ENCODE measurements around the gene COX8C. TPM values are rescaled to one million over a fixed set of nuclear protein-coding genes. Genes with fewer than 3 reads are reported as not detected.

The COX8C gene
- total RNA-seq, 2 donors from 2014 or later: not detected

DNA sequence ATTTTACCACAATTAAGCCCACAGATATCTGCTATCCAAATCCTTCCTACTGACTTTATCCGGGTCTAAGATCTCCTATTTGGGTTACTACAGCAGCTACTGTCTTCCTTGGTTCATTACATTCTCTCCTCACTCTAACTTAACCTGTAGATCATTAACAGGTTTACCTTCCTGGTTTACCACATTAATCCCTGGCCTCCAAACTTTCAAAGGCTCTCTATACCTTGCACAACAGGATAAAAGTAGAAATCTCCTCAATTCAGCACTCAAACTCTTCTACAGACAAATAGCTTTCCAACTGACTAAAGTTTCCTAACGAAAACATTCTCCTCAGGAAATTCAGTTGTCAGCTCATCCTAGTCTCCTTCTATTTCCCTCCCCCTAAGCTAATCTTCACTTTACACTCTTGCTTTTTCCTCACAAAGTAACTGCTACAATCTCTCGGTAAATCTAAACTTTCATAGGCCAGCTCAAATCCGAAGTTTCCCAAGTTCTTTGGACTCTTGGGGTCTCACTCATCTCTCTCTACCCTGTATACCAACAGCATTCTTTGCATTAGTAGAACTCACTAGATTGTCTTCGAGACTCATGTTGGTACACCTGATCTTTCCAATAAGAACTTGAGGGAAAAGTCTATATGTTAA lies 16.9 kb upstream of the COX8C start:
- DNase-seq (ENCODE audit: low spot score) (no peak), ATAC-seq (ENCODE audit: insufficient number of reproducible peaks, low FRiP score, low read depth) (no peak)
- H3K4me3 ChIP-seq: no peak overlapping the region
- TF ChIP-seq, protein P1, sequence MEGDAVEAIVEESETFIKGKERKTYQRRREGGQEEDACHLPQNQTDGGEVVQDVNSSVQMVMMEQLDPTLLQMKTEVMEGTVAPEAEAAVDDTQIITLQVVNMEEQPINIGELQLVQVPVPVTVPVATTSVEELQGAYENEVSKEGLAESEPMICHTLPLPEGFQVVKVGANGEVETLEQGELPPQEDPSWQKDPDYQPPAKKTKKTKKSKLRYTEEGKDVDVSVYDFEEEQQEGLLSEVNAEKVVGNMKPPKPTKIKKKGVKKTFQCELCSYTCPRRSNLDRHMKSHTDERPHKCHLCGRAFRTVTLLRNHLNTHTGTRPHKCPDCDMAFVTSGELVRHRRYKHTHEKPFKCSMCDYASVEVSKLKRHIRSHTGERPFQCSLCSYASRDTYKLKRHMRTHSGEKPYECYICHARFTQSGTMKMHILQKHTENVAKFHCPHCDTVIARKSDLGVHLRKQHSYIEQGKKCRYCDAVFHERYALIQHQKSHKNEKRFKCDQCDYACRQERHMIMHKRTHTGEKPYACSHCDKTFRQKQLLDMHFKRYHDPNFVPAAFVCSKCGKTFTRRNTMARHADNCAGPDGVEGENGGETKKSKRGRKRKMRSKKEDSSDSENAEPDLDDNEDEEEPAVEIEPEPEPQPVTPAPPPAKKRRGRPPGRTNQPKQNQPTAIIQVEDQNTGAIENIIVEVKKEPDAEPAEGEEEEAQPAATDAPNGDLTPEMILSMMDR (IDR thresholded peaks at IDR 0.05): no peak
- no peaks in the 10 kb centered on the region for H3K36me3 ChIP-seq
- peaks cover 0 to 36% of the 10 kb centered on the region in 2 donors for H3K4me1 ChIP-seq (ENCODE audit: control insufficient read depth in 1 of 2, low read depth in 2 of 2)
- no peaks in the 10 kb centered on the region for H3K27me3 ChIP-seq (replicated peaks; ENCODE audit: insufficient read depth)
- H3K9me3 ChIP-seq: no peaks in the 10 kb centered on the region
- H3K27ac ChIP-seq: no peak overlapping the region

GRCh38 chr14:93330609-93331000 lies 16.4 kb upstream of the COX8C start:
- TF ChIP-seq, protein P1 (IDR thresholded peaks at IDR 0.05): no peak
- no peaks in the 10 kb centered on the region for H3K27me3 ChIP-seq (replicated peaks; ENCODE audit: insufficient read depth)
- no peaks in the 10 kb centered on the region for H3K36me3 ChIP-seq
- H3K27ac ChIP-seq: no peak overlapping the region
- no peak overlapping the region for H3K4me3 ChIP-seq
- DNase-seq (ENCODE audit: low spot score) (no peak), ATAC-seq (ENCODE audit: insufficient number of reproducible peaks, low FRiP score, low read depth) (no peak)
- H3K4me1 ChIP-seq (ENCODE audit: control insufficient read depth in 1 of 2, low read depth in 2 of 2): peaks cover 0 to 36% of the 10 kb centered on the region in 2 donors
- no peaks in the 10 kb centered on the region for H3K9me3 ChIP-seq

- Histone ChIP-seq H3K4me1 (ENCODE audit: control insufficient read depth in 1 of 2, low read depth in 2 of 2) (peaks cover 0 to 36% of the 10 kb centered on the region in 2 donors), H3K36me3 (no peaks in the 10 kb centered on the region), H3K27ac (peak overlapping the region in 1 of 2 donors; percentile 88), H3K4me3 (peak overlapping the region; percentile 77), H3K9me3 (no peaks in the 10 kb centered on the region), H3K27me3 (replicated peaks; ENCODE audit: insufficient read depth) (no peaks in the 10 kb centered on the region)
- TF ChIP-seq, protein P1 (IDR thresholded peaks at IDR 0.05): no peak
- ATAC-seq (ENCODE audit: insufficient number of reproducible peaks, low FRiP score, low read depth) (no peak), DNase-seq (ENCODE audit: low spot score) (no peak)
Observed at GRCh38 chr14:93331002-93331727, 15.8 kb upstream of the COX8C start.

- ATAC-seq (ENCODE audit: insufficient number of reproducible peaks, low FRiP score, low read depth) (no peak), DNase-seq (ENCODE audit: low spot score) (no peak)
- Histone ChIP-seq H3K4me1 (ENCODE audit: control insufficient read depth in 1 of 2, low read depth in 2 of 2) (peaks cover 0 to 36% of the 10 kb centered on the region in 2 donors), H3K27ac (peak overlapping the region; percentile 88 to 92), H3K9me3 (no peaks in the 10 kb centered on the region), H3K27me3 (replicated peaks; ENCODE audit: insufficient read depth) (no peaks in the 10 kb centered on the region), H3K4me3 (peak overlapping the region; percentile 77), H3K36me3 (no peaks in the 10 kb centered on the region)
- TF ChIP-seq, protein P1 (IDR thresholded peaks at IDR 0.05): no peak
Observed at GRCh38 chr14:93331728-93332396, 15.1 kb upstream of the COX8C start.

GRCh38 chr14:93332397-93332852 lies 14.6 kb upstream of the COX8C start:
- TF ChIP-seq, protein P1 (IDR thresholded peaks at IDR 0.05): no peak
- H3K4me1 ChIP-seq (ENCODE audit: control insufficient read depth in 1 of 2, low read depth in 2 of 2): peaks cover 0 to 36% of the 10 kb centered on the region in 2 donors
- H3K27ac ChIP-seq: peak overlapping the region; percentile 88 to 92
- no peaks in the 10 kb centered on the region for H3K27me3 ChIP-seq (replicated peaks; ENCODE audit: insufficient read depth)
- H3K9me3 ChIP-seq: no peaks in the 10 kb centered on the region
- peak overlapping the region; percentile 77 for H3K4me3 ChIP-seq
- H3K36me3 ChIP-seq: no peaks in the 10 kb centered on the region
- ATAC-seq (ENCODE audit: insufficient number of reproducible peaks, low FRiP score, low read depth) (peak; percentile 38), DNase-seq (ENCODE audit: low spot score) (no peak)

Measured in thoracic aorta (tissue), 2 donors.